H1 (cell line): ENCODE measurements around the gene DPPA4. TPM values are rescaled to one million over a fixed set of nuclear protein-coding genes. Genes with fewer than 3 reads are reported as not detected.

Source experiments
- CTCF ChIA-PET: fragments of 300-600 bp; sonication (Branson Sonifier 250); formaldehyde crosslinking; loops from one replicate; lab custom pipeline; 2021; ENCODE audit not compliant: partially characterized antibody; lab: Charles Lee
- POLR2A ChIA-PET: fragments of 300-600 bp; sonication (Branson Sonifier 250); formaldehyde crosslinking; loops from one replicate; lab custom pipeline; 2021; ENCODE audit warnings: inconsistent platforms; ENCODE audit not compliant: partially characterized antibody; lab: Charles Lee
- DNase-seq, 2 experiments: peaks; one replicate each; pipeline versions ENCODE4 v3.0.0 to v3.0.0-alpha.2; 2010 to 2022; ENCODE audit warnings: low spot score in 2 of 2, low read depth in 1 of 2, mixed read lengths in 1 of 2
- FAIRE-seq: peaks from 2 replicates; lab custom pipeline; 2011; peaks lifted over from hg19 to GRCh38; lab: Jason Lieb, UNC
- H2AFZ ChIP-seq: 2 replicates; pipeline ENCODE4 v1.8.1; 2012; ENCODE audit warnings: low read length, inconsistent platforms
- H2AK5ac ChIP-seq: 2 replicates; pipeline ENCODE4 v1.6.1; 2013; ENCODE audit warnings: low read depth, low read length
- H2BK120ac ChIP-seq: replicated peaks from 2 replicates; pipeline ENCODE3; 2013; ENCODE audit warnings: low read depth, low read length, inconsistent platforms
- H2BK12ac ChIP-seq: 2 replicates; pipeline ENCODE4 v1.6.1; 2013; ENCODE audit warnings: low read depth, low read length
- H2BK15ac ChIP-seq: 2 replicates; pipeline ENCODE4 v1.6.1; 2013; ENCODE audit warnings: low read length
- H2BK20ac ChIP-seq: 2 replicates; pipeline ENCODE4 v1.6.1; 2013; ENCODE audit warnings: low read length
- H2BK5ac ChIP-seq: 2 replicates; pipeline ENCODE4 v1.6.1; 2013; ENCODE audit warnings: low read depth, low read length
- H3K14ac ChIP-seq: 2 replicates; pipeline ENCODE4 v1.6.1; 2013; ENCODE audit warnings: inconsistent platforms; ENCODE audit not compliant: insufficient read length
- H3K18ac ChIP-seq: 2 replicates; pipeline ENCODE4 v1.6.1; 2013; ENCODE audit warnings: low read length; ENCODE audit errors: extremely low read depth
- H3K23ac ChIP-seq: 2 replicates; pipeline ENCODE4 v1.6.1; 2013; ENCODE audit warnings: inconsistent platforms; ENCODE audit not compliant: insufficient read length
- H3K23me2 ChIP-seq: 2 replicates; pipeline ENCODE4 v1.6.1; 2013; ENCODE audit warnings: low read depth, low read length
- H3K27ac ChIP-seq: 2 replicates; pipeline ENCODE4 v1.6.1; 2011; ENCODE audit warnings: low read depth, low read length, inconsistent platforms
- H3K27me3 ChIP-seq, 4 experiments: replicated peaks in 1 of 4; 1 replicate in 1 of 4; 2 replicates in 3 of 4; pipeline versions ENCODE4 v1.6.1 to v1.8.1; 2011 to 2013; ENCODE audit warnings: low read length in 3 of 4, mild to moderate bottlenecking in 3 of 4, inconsistent platforms in 2 of 4, mixed read lengths in 2 of 4, moderate library complexity in 1 of 4; ENCODE audit not compliant: control insufficient read depth in 3 of 4, insufficient read depth in 3 of 4; ENCODE audit errors: extremely low read depth in 1 of 4
- H3K36me3 ChIP-seq, 4 experiments: 2 replicates each; pipeline versions ENCODE4 v1.6.1 to v1.8.1; 2011 to 2013; ENCODE audit warnings: mild to moderate bottlenecking in 4 of 4, low read length in 3 of 4, moderate library complexity in 2 of 4, control low read depth in 1 of 4, inconsistent platforms in 1 of 4; ENCODE audit not compliant: insufficient read depth in 4 of 4, control insufficient read depth in 2 of 4
- H3K4ac ChIP-seq: replicated peaks from 2 replicates; pipeline ENCODE3; 2013; ENCODE audit warnings: low read length, low read depth, mixed read lengths, inconsistent platforms; ENCODE audit not compliant: insufficient read length
- H3K4me1 ChIP-seq, 4 experiments: replicated peaks in 1 of 4; 1 replicate in 1 of 4; 2 replicates in 3 of 4; pipeline versions ENCODE4 v1.6.1 to v1.8.1; 2011 to 2013; ENCODE audit warnings: low read length in 3 of 4, inconsistent platforms in 2 of 4, mixed read lengths in 1 of 4; ENCODE audit not compliant: insufficient read depth in 4 of 4, control insufficient read depth in 3 of 4
- H3K4me2 ChIP-seq, 2 experiments: 2 replicates each; pipeline versions ENCODE4 v1.6.1 to v1.8.1; 2011 to 2013; ENCODE audit warnings: low read depth in 2 of 2, low read length in 2 of 2, control low read depth in 1 of 2, inconsistent platforms in 1 of 2, mild to moderate bottlenecking in 1 of 2; ENCODE audit not compliant: insufficient read depth in 1 of 2
- H3K4me3 ChIP-seq, 4 experiments: fragments of 200-600, 300-600 bp in 1 of 4; sonication (generic), shearing (Covaris generic), sonication (Bioruptor Twin) in 1 of 4; 2 replicates each; pipeline versions ENCODE4 v1.5.1 to v1.8.1; 2011 to 2016; ENCODE audit warnings: low read length in 4 of 4, low read depth in 3 of 4, control low read depth in 2 of 4, inconsistent platforms in 2 of 4, mild to moderate bottlenecking in 2 of 4, mixed read lengths in 1 of 4, moderate library complexity in 1 of 4; ENCODE audit not compliant: insufficient read depth in 2 of 4; ENCODE audit errors: extremely low read depth in 1 of 4
- H3K56ac ChIP-seq: replicated peaks from 2 replicates; pipeline ENCODE3; 2013; ENCODE audit warnings: low read depth, mild to moderate bottlenecking, mixed read lengths, low read length, inconsistent platforms; ENCODE audit not compliant: insufficient read length
- H3K79me1 ChIP-seq: 2 replicates; pipeline ENCODE4 v1.6.1; 2013; ENCODE audit warnings: low read depth, low read length, control low read depth
- H3K79me2 ChIP-seq, 2 experiments: 2 replicates each; pipeline versions ENCODE4 v1.6.1 to v1.8.1; 2012 to 2013; ENCODE audit warnings: low read length in 2 of 2, mild to moderate bottlenecking in 2 of 2, inconsistent platforms in 1 of 2; ENCODE audit not compliant: insufficient read depth in 2 of 2, control insufficient read depth in 1 of 2
- H3K9ac ChIP-seq, 4 experiments: replicated peaks in 1 of 4; 1 replicate in 1 of 4; 2 replicates in 3 of 4; pipeline versions ENCODE4 v1.6.1 to v1.8.1; 2011 to 2013; ENCODE audit warnings: low read depth in 3 of 4, low read length in 3 of 4, control low read depth in 2 of 4, mild to moderate bottlenecking in 2 of 4, moderate library complexity in 2 of 4, inconsistent platforms in 1 of 4; ENCODE audit errors: extremely low read depth in 1 of 4
- H3K9me3 ChIP-seq, 2 experiments: 2 replicates each; pipeline versions ENCODE4 v1.6.1 to v1.8.1; 2012 to 2013; ENCODE audit warnings: mild to moderate bottlenecking in 2 of 2, moderate library complexity in 2 of 2, control low read depth in 1 of 2, inconsistent platforms in 1 of 2, low read depth in 1 of 2, low read length in 1 of 2, mixed read lengths in 1 of 2; ENCODE audit not compliant: insufficient read depth in 2 of 2
- H4K20me1 ChIP-seq, 2 experiments: replicated peaks in 1 of 2; 2 replicates each; pipeline versions ENCODE3 to v1.8.1; 2011 to 2013; ENCODE audit warnings: inconsistent platforms in 2 of 2, low read length in 2 of 2, mild to moderate bottlenecking in 1 of 2; ENCODE audit not compliant: insufficient read depth in 2 of 2, control insufficient read depth in 1 of 2
- H4K5ac ChIP-seq: 2 replicates; pipeline ENCODE4 v1.6.1; 2013; ENCODE audit warnings: low read length, low read depth, mixed read lengths, inconsistent platforms; ENCODE audit not compliant: insufficient read length
- H4K8ac ChIP-seq: 2 replicates; pipeline ENCODE4 v1.8.0; 2013; ENCODE audit warnings: mild to moderate bottlenecking, moderate library complexity, low read length, inconsistent platforms; ENCODE audit not compliant: insufficient read depth; ENCODE audit errors: extremely low read depth
- H4K91ac ChIP-seq: replicated peaks from 2 replicates; pipeline ENCODE3; 2013; ENCODE audit warnings: low read length, mixed read lengths, inconsistent platforms; ENCODE audit not compliant: insufficient read length
- BACH1 ChIP-seq: IDR thresholded peaks from 2 replicates; pipeline ENCODE4 v1.6.1; 2012; ENCODE audit warnings: low read length, improper control_type of control experiment
- CBX5 ChIP-seq: fragments of 300-800, 300-1000 bp; sonication (generic); IDR thresholded peaks from 2 replicates; pipeline ENCODE4 v1.7.1; 2016; ENCODE audit warnings: antibody characterized with exemption, low read length, low read depth
- CHD1 ChIP-seq: IDR thresholded peaks from 2 replicates; pipeline ENCODE4 v1.6.1; 2012; ENCODE audit warnings: low read depth, low read length, improper control_type of control experiment
- KDM5A ChIP-seq: fragments of 200-600 bp; IDR thresholded peaks from 2 replicates; pipeline ENCODE4 v1.7.1; 2012; ENCODE audit warnings: mild to moderate bottlenecking, low read length, inconsistent platforms, mixed read lengths
- SIN3A ChIP-seq, 2 experiments: IDR thresholded peaks in 1 of 2; conservative IDR thresholded peaks in 1 of 2; 2 replicates each; pipeline ENCODE4 v1.6.1; 2011 to 2012; ENCODE audit warnings: low read length in 2 of 2, improper control_type of control experiment in 1 of 2, low read depth in 1 of 2, mild to moderate bottlenecking in 1 of 2
- SUZ12 ChIP-seq: fragments of 200-600 bp; sonication (generic); IDR thresholded peaks from 2 replicates; pipeline ENCODE4 v1.6.1; 2012; ENCODE audit warnings: mild to moderate bottlenecking, inconsistent platforms, low read length, moderate library complexity, mixed read lengths
- TAF7 ChIP-seq: optimal IDR thresholded peaks from 2 replicates; pipeline ENCODE3; 2011; ENCODE audit warnings: low read depth, mild to moderate bottlenecking, inconsistent platforms, low read length, moderate library complexity, borderline replicate concordance
- WGBS, 2 experiments: shearing (Covaris generic) in 1 of 2; methylation state at CpG; one replicate each; pipeline versions ENCODE4 v1.1.6 to v1.1.7; 2013 to 2015; ENCODE audit warnings: low lambda C conversion rate in 2 of 2, mixed read lengths in 2 of 2, inconsistent platforms in 1 of 2, low coverage in 1 of 2, missing lambda C conversion rate in 1 of 2; ENCODE audit not compliant: insufficient replicate concordance in 2 of 2, insufficient coverage in 1 of 2, insufficient read length in 1 of 2; ENCODE audit errors: extremely low coverage in 1 of 2, missing lambda C conversion rate in 1 of 2; 5-methylcytosine and 5-hydroxymethylcytosine counted together
- polyA plus RNA-seq, 7 experiments: library from polyadenylated mRNA; depleted of rRNA in 3 of 7; stranded (reverse) in 5 of 7; unstranded in 2 of 7; fragments of >200 nt in 5 of 7; fragments of 200-250 nt in 2 of 7; gene quantifications; 1 replicate in 5 of 7; 2 replicates in 1 of 7; 4 replicates in 1 of 7; pipeline versions ENCODE4 v1.2.1 to v1.2.3, GENCODE V29; 2011 to 2013; ENCODE audit warnings: missing spikeins in 2 of 7, mixed read lengths in 2 of 7
- total RNA-seq: library from RNA; stranded (reverse); fragmentation: NEBNext Ultra II Directional; extraction: Animal tissue kit (Norgen Biotek cat#: 25700); gene quantifications from 2 replicates; pipeline ENCODE4 v1.2.1, GENCODE V29; 2021

Gene DPPA4
- total and polyA plus RNA-seq, 2 of the 8 experiments (the other 6 are each of a cell fraction or from before 2014, with no cell fraction given): 424 to 772 TPM

GRCh38 chr3:109338322-109338721 lies 976 bp upstream of the DPPA4 start:
- no peak overlapping the region for H4K8ac ChIP-seq
- no peaks in the 10 kb centered on the region for H3K9me3 ChIP-seq
- 13% methylated on average over 4 of the region's 4 CpGs; no CpG with 5 or more reads in 1 of the 2 experiments for WGBS, 2 experiments
- H3K4ac ChIP-seq: no peak overlapping the region
- H3K79me2 ChIP-seq: peaks cover 43 to 85% of the 10 kb centered on the region in 2 experiments
- no peak overlapping the region for H2BK20ac ChIP-seq
- peak overlapping the region; percentile 78 for H4K5ac ChIP-seq
- DNase-seq: no peak
- ChIA-PET POLR2A (interaction anchor here (0.7 to 37.7 kb wide), 10 partner anchors 4 to 1731 kb away, joined by 3 to 681 read pairs (median 3); partner anchors contain the start of genes DPPA2 and DPPA4), CTCF (interaction anchor here (0.8 to 1.0 kb wide), 2 partner anchors 15 to 26 kb away, joined by 3 read pairs; no protein-coding TSS in a partner anchor)
- peak overlapping the region; percentile 97 for H2BK5ac ChIP-seq
- H3K27ac ChIP-seq: peak overlapping the region; percentile 20; the same call in 1 of the 2 replicates
- H3K9ac ChIP-seq: peak overlapping the region in 2 of 4 experiments; percentile 44 to 54; a peak in 2 of 7 replicates
- peak overlapping the region; percentile 95 to 100 (median 96) for H3K4me3 ChIP-seq
- H3K4me2 ChIP-seq: peak overlapping the region; percentile 70 to 100
- H3K27me3 ChIP-seq: no peaks in the 10 kb centered on the region
- no peak for TF ChIP-seq SUZ12
- peak; percentile 50 for TF ChIP-seq TAF7
- TF ChIP-seq SIN3A (conservative IDR thresholded peaks at IDR 0.05 in 1 of 2, IDR thresholded peaks at IDR 0.05 in 1 of 2; ENCODE audit: low read depth in 1 of 2, low read length in 2 of 2): peak in 1 of 2 experiments; percentile 81; a peak in 3 of 4 replicates
- TF ChIP-seq CBX5: no peak
- TF ChIP-seq BACH1: no peak
- no peak for TF ChIP-seq CHD1
- no peak for TF ChIP-seq KDM5A
- H3K23me2 ChIP-seq: peaks cover 16% of the 10 kb centered on the region
- no peaks in the 10 kb centered on the region for H3K79me1 ChIP-seq
- H3K56ac ChIP-seq: peak overlapping the region; percentile 1
- no peak overlapping the region for H2BK15ac ChIP-seq
- peaks cover 0 to 12% (median 7%) of the 10 kb centered on the region in 4 experiments; a peak in 6 of 7 replicates for H3K4me1 ChIP-seq
- peak overlapping the region; percentile 50 for H4K91ac ChIP-seq
- H4K20me1 ChIP-seq: peaks cover 13 to 16% of the 10 kb centered on the region in 2 experiments
- no peak overlapping the region for H2BK12ac ChIP-seq
- peaks cover 9 to 50% (median 24%) of the 10 kb centered on the region in 4 experiments; a peak in 7 of 8 replicates for H3K36me3 ChIP-seq
- 0 out of 2 replicates have a peak overlapping the region, but pooled peaks have one; percentile 68 for H3K18ac ChIP-seq
- no peak overlapping the region for H3K14ac ChIP-seq
- H2BK120ac ChIP-seq: peak overlapping the region; percentile 73
- H2AFZ ChIP-seq: no peak overlapping the region
- H2AK5ac ChIP-seq: no peak overlapping the region
- FAIRE-seq: peak; percentile 45
- H3K23ac ChIP-seq: no peak overlapping the region
